ENCODE data around the gene CTNNA3.

DNA sequence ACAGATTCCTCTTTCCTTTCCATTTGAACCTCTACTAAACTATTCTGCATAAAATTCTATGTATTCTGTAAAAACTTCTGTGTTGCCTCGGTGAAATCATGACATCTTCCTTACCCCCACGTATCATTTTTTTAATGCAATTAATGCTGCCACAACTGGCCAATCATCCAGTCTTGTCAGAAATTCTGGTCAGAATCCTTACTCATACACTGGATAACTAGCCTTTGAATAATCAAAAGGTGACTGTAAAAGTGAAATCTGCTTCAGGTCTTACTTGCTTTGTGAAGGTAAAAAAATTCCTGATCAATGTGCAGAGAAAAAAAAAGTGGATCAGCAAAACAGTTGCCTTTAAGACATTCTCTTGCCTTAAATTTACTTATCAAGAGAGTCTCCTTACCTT is 859.2 kb downstream of the CTNNA3 start:
- TF ChIP-seq CTCF (conservative IDR thresholded peaks at IDR 0.05 in 1 of 2, IDR thresholded peaks at IDR 0.05 in 1 of 2; ENCODE audit: low read depth in 1 of 2, low read length in 2 of 2): no peak
- TF ChIP-seq EZH2 (IDR thresholded peaks at IDR 0.05; ENCODE audit: low read length, missing control alignments): no peak
